HL-60 (cell line): Measurements from ENCODE around the gene BTG2.

ENCODE experiments used
- CTCF ChIP-seq: IDR thresholded peaks from one replicate; pipeline ENCODE4 v1.5.1; 2011; ENCODE audit warnings: low read length, control low read depth, inconsistent platforms; ENCODE audit not compliant: insufficient read depth
- GABPA ChIP-seq: IDR thresholded peaks from 2 replicates; pipeline ENCODE4 v1.6.1; 2012; ENCODE audit warnings: low read depth
- POLR2AphosphoS5 ChIP-seq: IDR thresholded peaks from 2 replicates; pipeline ENCODE4 v1.6.1; 2012; ENCODE audit warnings: low read depth
- REST ChIP-seq: IDR thresholded peaks from 2 replicates; pipeline ENCODE4 v1.6.1; 2012; ENCODE audit warnings: low read depth; ENCODE audit not compliant: insufficient replicate concordance

- TF ChIP-seq CTCF = no peak
- TF ChIP-seq POLR2AphosphoS5 = no peak
- TF ChIP-seq REST = no peak
- no peak for TF ChIP-seq GABPA
Measured at GRCh38 chr1:203324105-203325025, 19.0 kb downstream of the BTG2 start.
